Neutrophil (primary cell): ENCODE results near the gene PARD3.

ENCODE experiments used
- H3K27ac ChIP-seq: fragments of 200-600 bp; sonication (generic); 2 replicates; pipeline ENCODE4 v1.5.1; 2016; ENCODE audit warnings: mild to moderate bottlenecking, moderate library complexity
- H3K27me3 ChIP-seq: fragments of 200-600 bp; sonication (generic); 2 replicates; pipeline ENCODE4 v1.6.0; 2016; ENCODE audit warnings: mild to moderate bottlenecking
- H3K36me3 ChIP-seq: fragments of 200-600 bp; sonication (generic); 2 replicates; pipeline ENCODE4 v1.5.1; 2017
- H3K4me1 ChIP-seq, 2 experiments: fragments of 200-600 bp in 1 of 2; sonication (generic) in 1 of 2; 1 replicate in 1 of 2; 2 replicates in 1 of 2; pipeline versions ENCODE4 v1.5.1 to v1.6.1; 2013 to 2016; ENCODE audit warnings: low read depth in 1 of 2, low read length in 1 of 2, mild to moderate bottlenecking in 1 of 2, moderate library complexity in 1 of 2; ENCODE audit not compliant: control insufficient read depth in 1 of 2, insufficient read depth in 1 of 2
- H3K4me3 ChIP-seq, 2 experiments: fragments of 200-600 bp in 1 of 2; sonication (generic) in 1 of 2; 1 replicate in 1 of 2; 2 replicates in 1 of 2; pipeline ENCODE4 v1.5.1; 2013 to 2016; ENCODE audit warnings: low read depth in 1 of 2, low read length in 1 of 2, mild to moderate bottlenecking in 1 of 2, moderate library complexity in 1 of 2
- H3K9me3 ChIP-seq: fragments of 200-600 bp; sonication (generic); 2 replicates; pipeline ENCODE4 v1.5.1; 2016
- CTCF ChIP-seq: fragments of 200-600 bp; sonication (generic); IDR thresholded peaks from 2 replicates; pipeline ENCODE4 v1.5.1; 2016; ENCODE audit warnings: antibody characterized with exemption

The PARD3 gene

GRCh38 chr10:34305189-34305588 is 509.9 kb downstream of the PARD3 start:
- no peak for TF ChIP-seq CTCF
- Histone ChIP-seq H3K9me3 (no peaks in the 10 kb centered on the region), H3K36me3 (no peaks in the 10 kb centered on the region), H3K27me3 (no peaks in the 10 kb centered on the region), H3K4me1 (no peaks in the 10 kb centered on the region), H3K4me3 (no peak overlapping the region), H3K27ac (no peak overlapping the region)

GRCh38 chr10:34303022-34303421 is 512.1 kb downstream of the PARD3 start:
- no peak overlapping the region for H3K4me3 ChIP-seq
- TF ChIP-seq CTCF: no peak
- no peaks in the 10 kb centered on the region for H3K36me3 ChIP-seq
- no peaks in the 10 kb centered on the region for H3K9me3 ChIP-seq
- H3K4me1 ChIP-seq: no peaks in the 10 kb centered on the region
- no peak overlapping the region for H3K27ac ChIP-seq
- no peaks in the 10 kb centered on the region for H3K27me3 ChIP-seq

- Histone ChIP-seq H3K27ac (no peak overlapping the region), H3K27me3 (no peaks in the 10 kb centered on the region), H3K36me3 (no peaks in the 10 kb centered on the region), H3K4me1 (no peaks in the 10 kb centered on the region), H3K9me3 (no peaks in the 10 kb centered on the region), H3K4me3 (no peak overlapping the region)
- no peak for TF ChIP-seq CTCF
Measured at GRCh38 chr10:34299105-34299611, 515.9 kb downstream of the PARD3 start.

GRCh38 chr10:34298346-34298818 is 516.7 kb downstream of the PARD3 start:
- H3K27ac ChIP-seq: no peak overlapping the region
- H3K4me1 ChIP-seq: no peaks in the 10 kb centered on the region
- H3K9me3 ChIP-seq: no peaks in the 10 kb centered on the region
- H3K27me3 ChIP-seq: no peaks in the 10 kb centered on the region
- H3K4me3 ChIP-seq: no peak overlapping the region
- no peak for TF ChIP-seq CTCF
- no peaks in the 10 kb centered on the region for H3K36me3 ChIP-seq

GRCh38 chr10:34297541-34298345 is 517.4 kb downstream of the PARD3 start:
- no peak overlapping the region for H3K27ac ChIP-seq
- no peaks in the 10 kb centered on the region for H3K27me3 ChIP-seq
- H3K4me1 ChIP-seq: no peaks in the 10 kb centered on the region
- H3K36me3 ChIP-seq: no peaks in the 10 kb centered on the region
- no peak overlapping the region for H3K4me3 ChIP-seq
- no peaks in the 10 kb centered on the region for H3K9me3 ChIP-seq
- TF ChIP-seq CTCF: no peak
